ENCODE results near the gene LRRN4CL.
A peak's percentile ranks its signal among the peaks of the same experiment; 100 is the strongest.

The LRRN4CL gene

GRCh38 chr11:62645671-62645945 is 43.7 kb downstream of the LRRN4CL start:
- Histone ChIP-seq H3K79me2 (ENCODE audit: insufficient read depth, low read length) (peaks cover 36% of the 10 kb centered on the region), H3K9me2 (ENCODE audit: low read depth, low read length) (no peaks in the 10 kb centered on the region), H3K36me3 (ENCODE audit: insufficient read depth, low read length) (peaks cover 55% of the 10 kb centered on the region), H3K4me1 (ENCODE audit: insufficient read depth, low read length, severe bottlenecking) (peaks cover 21% of the 10 kb centered on the region), H3K9me3 (ENCODE audit: low read length) (no peaks in the 10 kb centered on the region), H3K4me2 (ENCODE audit: low read length) (peak overlapping the region; percentile 67), H3K4me3 (ENCODE audit: low read depth, low read length, poor library complexity, severe bottlenecking) (peak overlapping the region; percentile 91), H3K9ac (ENCODE audit: low read length) (peak overlapping the region; percentile 86), H3K27me3 (ENCODE audit: insufficient read depth, low read length) (no peaks in the 10 kb centered on the region), H3F3A (ENCODE audit: insufficient read depth, low read length) (no peaks in the 10 kb centered on the region), H2AFZ (ENCODE audit: low read length) (no peak overlapping the region), H3K27ac (ENCODE audit: low read depth, low read length, poor library complexity, severe bottlenecking) (peak overlapping the region; percentile 74), H4K20me1 (ENCODE audit: insufficient read depth, low read length) (no peaks in the 10 kb centered on the region)
- no peak for TF ChIP-seq EZH2 (IDR thresholded peaks at IDR 0.05; ENCODE audit: borderline replicate concordance, low read length)
- no peak for TF ChIP-seq CTCF (IDR thresholded peaks at IDR 0.05; ENCODE audit: low read length)

GRCh38 chr11:62644220-62644619 is 45.1 kb downstream of the LRRN4CL start:
- Histone ChIP-seq H3K27ac (ENCODE audit: low read depth, low read length, poor library complexity, severe bottlenecking) (no peak overlapping the region), H3K36me3 (ENCODE audit: insufficient read depth, low read length) (peaks cover 51% of the 10 kb centered on the region), H3K4me2 (ENCODE audit: low read length) (no peak overlapping the region), H3K9ac (ENCODE audit: low read length) (no peak overlapping the region), H3K79me2 (ENCODE audit: insufficient read depth, low read length) (peaks cover 36% of the 10 kb centered on the region), H3K9me2 (ENCODE audit: low read depth, low read length) (no peaks in the 10 kb centered on the region), H3K4me3 (ENCODE audit: low read depth, low read length, poor library complexity, severe bottlenecking) (no peak overlapping the region), H3K27me3 (ENCODE audit: insufficient read depth, low read length) (no peaks in the 10 kb centered on the region), H2AFZ (ENCODE audit: low read length) (no peak overlapping the region), H3K9me3 (ENCODE audit: low read length) (no peaks in the 10 kb centered on the region), H3K4me1 (ENCODE audit: insufficient read depth, low read length, severe bottlenecking) (peaks cover 21% of the 10 kb centered on the region), H3F3A (ENCODE audit: insufficient read depth, low read length) (no peaks in the 10 kb centered on the region), H4K20me1 (ENCODE audit: insufficient read depth, low read length) (no peaks in the 10 kb centered on the region)
- TF ChIP-seq EZH2 (IDR thresholded peaks at IDR 0.05; ENCODE audit: borderline replicate concordance, low read length): no peak
- TF ChIP-seq CTCF (IDR thresholded peaks at IDR 0.05; ENCODE audit: low read length): no peak
